Fibroblast of the aortic adventitia (primary cell): Measurements from ENCODE around the gene ATXN1. TPM values are rescaled to one million over a fixed set of nuclear protein-coding genes. Genes with fewer than 3 reads are reported as not detected.

Experiments used
- DNase-seq: peaks from one replicate; pipeline ENCODE4 v3.0.0-alpha.2; 2010; ENCODE audit warnings: low read depth
- H3K4me3 ChIP-seq: 2 replicates; pipeline ENCODE4 v1.5.1; 2011; ENCODE audit warnings: low read depth, mild to moderate bottlenecking, control low read depth, low read length, moderate library complexity
- CTCF ChIP-seq: IDR thresholded peaks from 2 replicates; pipeline ENCODE4 v1.5.1; 2011; ENCODE audit warnings: mild to moderate bottlenecking, low read length, control low read depth, inconsistent platforms; ENCODE audit not compliant: insufficient read depth
- total RNA-seq: library from RNA; depleted of rRNA; stranded (reverse); fragments of >200 nt; gene quantifications from 2 replicates; pipeline ENCODE4 v1.2.3, GENCODE V29; 2012; ENCODE audit warnings: low replicate concordance

The ATXN1 gene
- total RNA-seq, 1 donor = 39.3 TPM

- DNase-seq = peak; percentile 95
- TF ChIP-seq CTCF = no peak
- no peak overlapping the region for H3K4me3 ChIP-seq
Measured at GRCh38 chr6:16345449-16346330, 415.6 kb downstream of the ATXN1 start.

GRCh38 chr6:16344756-16345155 is 416.5 kb downstream of the ATXN1 start:
- H3K4me3 ChIP-seq = no peak overlapping the region
- no peak for TF ChIP-seq CTCF
- no peak for DNase-seq

GRCh38 chr6:16343593-16343992 is 417.7 kb downstream of the ATXN1 start:
- no peak for DNase-seq
- TF ChIP-seq CTCF = no peak
- no peak overlapping the region for H3K4me3 ChIP-seq

GRCh38 chr6:16339265-16339587 is 422.0 kb downstream of the ATXN1 start:
- no peak for DNase-seq
- TF ChIP-seq CTCF = no peak
- no peak overlapping the region for H3K4me3 ChIP-seq

- peak; percentile 100 for DNase-seq
- no peak overlapping the region for H3K4me3 ChIP-seq
- peak; percentile 92 for TF ChIP-seq CTCF
Measured at GRCh38 chr6:16338577-16339264, 422.5 kb downstream of the ATXN1 start.

GRCh38 chr6:16337295-16337975 is 423.8 kb downstream of the ATXN1 start:
- no peak for TF ChIP-seq CTCF
- peak; percentile 100 for DNase-seq
- H3K4me3 ChIP-seq = no peak overlapping the region
